AG10803 (cell line): ENCODE measurements around the gene KIAA1549.

Source experiments
- DNase-seq: peaks from one replicate; pipeline ENCODE4 v3.0.0; 2010; ENCODE audit warnings: low read depth
- H3K4me3 ChIP-seq: 2 replicates; pipeline ENCODE4 v1.5.1; 2011; ENCODE audit warnings: mild to moderate bottlenecking, low read length, control low read depth
- TF ChIP-seq, protein P1 (sequence below): conservative IDR thresholded peaks from 2 replicates; pipeline ENCODE4 v1.5.1; 2011; ENCODE audit warnings: mild to moderate bottlenecking, low read length, control low read depth, inconsistent platforms

KIAA1549 gene

GRCh38 chr7:138961159-138961558 lies 20.0 kb downstream of the KIAA1549 start:
- H3K4me3 ChIP-seq, result no peak overlapping the region
- DNase-seq, result no peak
- TF ChIP-seq, protein P1, sequence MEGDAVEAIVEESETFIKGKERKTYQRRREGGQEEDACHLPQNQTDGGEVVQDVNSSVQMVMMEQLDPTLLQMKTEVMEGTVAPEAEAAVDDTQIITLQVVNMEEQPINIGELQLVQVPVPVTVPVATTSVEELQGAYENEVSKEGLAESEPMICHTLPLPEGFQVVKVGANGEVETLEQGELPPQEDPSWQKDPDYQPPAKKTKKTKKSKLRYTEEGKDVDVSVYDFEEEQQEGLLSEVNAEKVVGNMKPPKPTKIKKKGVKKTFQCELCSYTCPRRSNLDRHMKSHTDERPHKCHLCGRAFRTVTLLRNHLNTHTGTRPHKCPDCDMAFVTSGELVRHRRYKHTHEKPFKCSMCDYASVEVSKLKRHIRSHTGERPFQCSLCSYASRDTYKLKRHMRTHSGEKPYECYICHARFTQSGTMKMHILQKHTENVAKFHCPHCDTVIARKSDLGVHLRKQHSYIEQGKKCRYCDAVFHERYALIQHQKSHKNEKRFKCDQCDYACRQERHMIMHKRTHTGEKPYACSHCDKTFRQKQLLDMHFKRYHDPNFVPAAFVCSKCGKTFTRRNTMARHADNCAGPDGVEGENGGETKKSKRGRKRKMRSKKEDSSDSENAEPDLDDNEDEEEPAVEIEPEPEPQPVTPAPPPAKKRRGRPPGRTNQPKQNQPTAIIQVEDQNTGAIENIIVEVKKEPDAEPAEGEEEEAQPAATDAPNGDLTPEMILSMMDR, result no peak

DNA sequence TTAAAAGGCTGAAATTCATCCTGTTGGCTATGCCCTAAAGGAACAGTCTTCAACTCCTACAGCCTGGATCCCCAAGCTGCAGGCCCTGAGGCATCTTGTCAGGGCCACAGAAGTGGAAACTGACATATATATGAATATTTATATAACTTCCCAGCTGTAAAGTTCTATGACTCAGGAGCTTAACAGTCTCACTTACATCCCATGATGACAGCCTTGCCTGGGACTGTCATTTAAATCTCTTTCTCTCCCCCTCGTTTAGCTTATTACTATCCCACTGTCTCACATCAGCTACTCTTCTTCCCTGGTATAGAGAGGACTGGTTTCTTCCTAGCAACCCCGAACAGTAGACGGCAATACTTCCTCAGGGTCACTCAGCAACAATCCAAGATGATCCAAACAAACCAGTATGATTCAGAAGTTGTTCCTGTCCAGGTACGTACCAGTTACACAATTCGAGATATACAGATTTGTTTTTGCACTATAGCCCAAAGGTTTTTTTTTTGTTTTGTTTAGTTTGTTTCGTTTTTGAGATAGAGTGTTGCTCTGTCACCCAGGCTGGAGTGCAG lies 22.7 kb downstream of the KIAA1549 start:
- no peak overlapping the region for H3K4me3 ChIP-seq
- no peak for DNase-seq
- TF ChIP-seq, protein P1, result no peak

- TF ChIP-seq, protein P1, result no peak
- DNase-seq, result no peak
- H3K4me3 ChIP-seq, result no peak overlapping the region
Observed at GRCh38 chr7:138957753-138958390, 23.3 kb downstream of the KIAA1549 start.

DNA sequence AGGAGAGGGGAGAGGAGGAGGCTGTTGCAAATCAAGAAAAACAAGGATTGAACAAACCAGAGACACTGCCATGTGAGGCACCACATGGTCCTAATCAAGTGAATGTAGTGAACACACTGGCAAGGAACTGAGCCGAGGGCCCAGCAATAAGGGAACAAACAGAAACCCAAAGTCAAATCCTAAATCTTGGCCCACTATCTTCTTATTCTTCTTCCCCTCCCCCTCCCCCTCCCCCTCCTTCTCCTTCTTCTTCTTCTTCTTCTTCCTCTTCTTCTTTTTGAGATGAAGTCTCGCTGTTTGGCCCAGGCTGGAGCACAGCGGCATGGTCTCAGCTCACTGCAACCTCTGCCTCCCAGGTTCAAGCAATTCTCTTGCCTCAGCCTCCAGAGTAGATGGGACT lies 24.0 kb downstream of the KIAA1549 start:
- TF ChIP-seq, protein P1, result no peak

GRCh38 chr7:138954545-138955475 lies 26.4 kb downstream of the KIAA1549 start:
- DNase-seq, result no peak
- no peak overlapping the region for H3K4me3 ChIP-seq
- TF ChIP-seq, protein P1, result no peak

More for the DNA sequence above, 24.0 kb downstream of the KIAA1549 start:
- no peak overlapping the region for H3K4me3 ChIP-seq
- no peak for DNase-seq

GRCh38 chr7:138952791-138953190 lies 28.4 kb downstream of the KIAA1549 start:
- DNase-seq, result no peak
- TF ChIP-seq, protein P1, result no peak
- no peak overlapping the region for H3K4me3 ChIP-seq

- no peak overlapping the region for H3K4me3 ChIP-seq
- TF ChIP-seq, protein P1, result no peak
- no peak for DNase-seq
Observed at GRCh38 chr7:138951953-138952352, 29.2 kb downstream of the KIAA1549 start.
